Activated naive CD8-positive, alpha-beta T cell treated with anti-CD3 and anti-CD28 coated beads, Interleukin-2, amount 50 U/mL, for 24 hours (primary cell): ENCODE measurements around the gene DDX49.
"Not testable (repeated sequence)": the region's sequence is repeated elsewhere in the genome, so short reads cannot be mapped to it uniquely, and the experiment has no call there.

Experiments used
- ATAC-seq: fragments of 150-1000 bp; cut with Tn5 transposase; one replicate; pipeline ENCODE4 v1.10.0; 2021
- DNase-seq: peaks from one replicate; pipeline ENCODE4 v3.0.0; 2021
- H3K27ac Mint-ChIP-seq: one replicate; pipeline ENCODE4 v1.8.0; 2021; ENCODE audit warnings: mild to moderate bottlenecking, mixed read lengths
- H3K27me3 Mint-ChIP-seq: one replicate; pipeline ENCODE4 v1.8.0; 2021; ENCODE audit warnings: mixed read lengths
- H3K36me3 Mint-ChIP-seq: one replicate; pipeline ENCODE4 v1.8.0; 2021; ENCODE audit warnings: low read depth, mixed read lengths
- H3K4me1 Mint-ChIP-seq: one replicate; pipeline ENCODE4 v1.8.0; 2021; ENCODE audit warnings: mixed read lengths
- H3K4me3 Mint-ChIP-seq: one replicate; pipeline ENCODE4 v1.8.0; 2021; ENCODE audit warnings: mild to moderate bottlenecking, moderate library complexity, mixed read lengths
- H3K9me3 Mint-ChIP-seq: one replicate; pipeline ENCODE4 v1.8.0; 2021; ENCODE audit warnings: mixed read lengths

The DDX49 gene

GRCh38 chr19:18940769-18941627 lies 21.5 kb downstream of the DDX49 start, which contains the start of gene HOMER3:
TSS of gene HOMER3 (minus strand) at chr19:18941217. CDS start at chr19:18938982, 2,235 bp downstream.
- peak; percentile 79 for ATAC-seq
- Mint-ChIP-seq H3K27ac (no peak within 1 kb of the TSS), H3K4me3 (peak within 1 kb of the TSS; percentile 70), H3K36me3 (no peaks in the 10 kb centered on the region), H3K4me1 (peaks cover 5% of the 10 kb centered on the region), H3K9me3 (no peaks in the 10 kb centered on the region), H3K27me3 (peaks cover 33% of the 10 kb centered on the region)
- peak; percentile 85 for DNase-seq

DNA sequence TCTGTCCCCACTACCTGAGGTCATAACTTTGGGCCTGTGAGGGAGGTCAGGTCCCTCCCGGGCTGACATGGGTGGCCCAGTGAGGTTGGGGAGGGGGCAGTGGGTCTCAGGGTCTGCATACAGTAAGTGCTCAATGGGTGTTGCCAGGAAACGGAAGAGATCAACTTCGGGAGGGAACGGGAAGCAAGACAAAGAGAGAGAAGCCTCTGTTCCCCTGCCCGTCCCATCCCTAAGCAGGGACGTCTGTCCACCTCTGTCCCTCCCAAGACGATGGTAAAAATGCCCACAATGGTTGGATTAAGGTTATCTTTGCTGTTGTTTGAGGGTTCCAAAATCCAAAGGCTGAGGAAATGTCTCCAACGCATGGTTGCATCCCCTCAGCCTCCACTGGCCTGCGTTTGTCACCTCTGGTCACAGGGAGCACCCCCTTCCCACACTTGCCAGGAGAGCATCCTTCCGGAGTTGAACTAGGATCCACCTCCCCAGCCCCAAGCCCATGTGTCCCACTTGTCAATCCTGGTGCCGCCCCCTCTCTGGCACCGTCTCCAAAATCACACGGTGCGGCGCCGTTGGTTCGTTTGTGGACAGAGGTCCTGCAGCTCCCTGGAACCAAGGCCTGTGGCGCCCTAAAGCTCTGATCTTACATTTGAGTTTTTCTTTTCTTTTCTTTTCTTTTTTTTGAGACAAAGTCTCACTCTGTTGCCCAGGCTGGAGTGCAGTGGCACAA lies 22.3 kb downstream of the DDX49 start:
- ATAC-seq (no peak), DNase-seq (no peak)
- H3K36me3 Mint-ChIP-seq, result no peaks in the 10 kb centered on the region
- H3K27me3 Mint-ChIP-seq, result peaks cover 36% of the 10 kb centered on the region
- H3K9me3 Mint-ChIP-seq, result no peaks in the 10 kb centered on the region
- no peak overlapping the region for H3K27ac Mint-ChIP-seq
- H3K4me3 Mint-ChIP-seq, result peak overlapping the region; percentile 14
- peaks cover 5% of the 10 kb centered on the region for H3K4me1 Mint-ChIP-seq

DNA sequence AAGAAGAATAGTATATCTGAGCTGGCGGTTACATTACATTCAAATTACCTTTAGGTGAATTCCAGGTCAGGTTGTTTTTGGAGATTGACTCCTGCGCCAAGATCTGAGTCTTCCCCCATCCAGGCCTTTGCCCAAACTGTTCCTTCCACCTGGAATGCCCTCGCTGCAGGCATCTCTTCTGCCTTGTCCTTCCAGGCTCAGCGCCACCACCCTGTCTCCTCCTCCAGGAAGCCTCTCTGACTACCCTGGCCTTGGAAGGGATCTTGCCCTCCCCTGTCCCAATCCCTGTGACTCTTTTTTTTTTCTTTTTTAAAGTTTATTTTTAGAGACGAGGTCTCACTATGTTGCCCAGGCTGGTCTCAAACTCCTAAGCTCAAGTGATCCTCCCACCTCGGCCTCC lies 23.2 kb downstream of the DDX49 start:
- peaks cover 34% of the 10 kb centered on the region for H3K27me3 Mint-ChIP-seq
- H3K27ac Mint-ChIP-seq, result no peak overlapping the region
- no peak overlapping the region for H3K4me3 Mint-ChIP-seq

DNA sequence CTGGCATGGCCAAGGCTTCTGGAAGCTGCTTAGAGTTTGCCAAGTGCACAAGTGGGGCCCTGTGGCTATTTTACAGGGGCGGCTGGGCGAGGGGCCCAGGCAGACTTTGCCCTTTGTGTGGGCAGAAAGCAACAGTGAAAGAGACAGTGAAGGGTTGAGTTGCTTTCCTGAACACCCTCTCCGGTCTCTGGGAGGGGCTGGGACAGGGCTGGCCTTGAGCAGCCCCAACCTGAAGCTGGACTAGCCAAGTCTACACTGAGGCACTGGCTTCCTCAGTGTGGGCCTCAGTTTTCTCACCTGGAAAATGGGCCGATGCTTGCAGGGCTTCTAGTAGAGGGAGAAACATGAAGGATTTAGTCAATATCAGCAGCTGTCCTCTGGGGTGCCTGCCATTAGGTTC lies 23.9 kb downstream of the DDX49 start:
- Mint-ChIP-seq H3K9me3 (no peaks in the 10 kb centered on the region), H3K27me3 (peaks cover 34% of the 10 kb centered on the region), H3K27ac (no peak overlapping the region), H3K36me3 (no peaks in the 10 kb centered on the region), H3K4me3 (no peak overlapping the region), H3K4me1 (peaks cover 5% of the 10 kb centered on the region)
- DNase-seq, result no peak
- no peak for ATAC-seq

More for the DNA sequence above, 23.2 kb downstream of the DDX49 start:
- H3K36me3 Mint-ChIP-seq, result no peaks in the 10 kb centered on the region
- no peak for DNase-seq
- H3K9me3 Mint-ChIP-seq, result no peaks in the 10 kb centered on the region
- H3K4me1 Mint-ChIP-seq, result peaks cover 5% of the 10 kb centered on the region
- ATAC-seq, result no peak

- H3K4me1 Mint-ChIP-seq, result peaks cover 2% of the 10 kb centered on the region
- ATAC-seq (no peak), DNase-seq (no peak)
- H3K27me3 Mint-ChIP-seq, result peaks cover 22% of the 10 kb centered on the region
- H3K4me3 Mint-ChIP-seq, result no peak overlapping the region
- H3K9me3 Mint-ChIP-seq, result no peaks in the 10 kb centered on the region
- H3K27ac Mint-ChIP-seq, result no peak overlapping the region
- no peaks in the 10 kb centered on the region for H3K36me3 Mint-ChIP-seq
These were observed 25.8 kb downstream of the DDX49 start for GRCh38 chr19:18945297-18945696.

- no peak for ATAC-seq
- DNase-seq, result no peak
- Mint-ChIP-seq H3K27me3 (peaks cover 18% of the 10 kb centered on the region), H3K27ac (no peak overlapping the region), H3K4me1 (no peaks in the 10 kb centered on the region), H3K4me3 (no peak overlapping the region), H3K9me3 (no peaks in the 10 kb centered on the region), H3K36me3 (no peaks in the 10 kb centered on the region)
These were observed 26.8 kb downstream of the DDX49 start for GRCh38 chr19:18946335-18946734.

- DNase-seq (no peak), ATAC-seq (no peak)
- H3K27me3 Mint-ChIP-seq, result peaks cover 12% of the 10 kb centered on the region
These were observed 27.4 kb downstream of the DDX49 start for GRCh38 chr19:18946918-18947317.

DNA sequence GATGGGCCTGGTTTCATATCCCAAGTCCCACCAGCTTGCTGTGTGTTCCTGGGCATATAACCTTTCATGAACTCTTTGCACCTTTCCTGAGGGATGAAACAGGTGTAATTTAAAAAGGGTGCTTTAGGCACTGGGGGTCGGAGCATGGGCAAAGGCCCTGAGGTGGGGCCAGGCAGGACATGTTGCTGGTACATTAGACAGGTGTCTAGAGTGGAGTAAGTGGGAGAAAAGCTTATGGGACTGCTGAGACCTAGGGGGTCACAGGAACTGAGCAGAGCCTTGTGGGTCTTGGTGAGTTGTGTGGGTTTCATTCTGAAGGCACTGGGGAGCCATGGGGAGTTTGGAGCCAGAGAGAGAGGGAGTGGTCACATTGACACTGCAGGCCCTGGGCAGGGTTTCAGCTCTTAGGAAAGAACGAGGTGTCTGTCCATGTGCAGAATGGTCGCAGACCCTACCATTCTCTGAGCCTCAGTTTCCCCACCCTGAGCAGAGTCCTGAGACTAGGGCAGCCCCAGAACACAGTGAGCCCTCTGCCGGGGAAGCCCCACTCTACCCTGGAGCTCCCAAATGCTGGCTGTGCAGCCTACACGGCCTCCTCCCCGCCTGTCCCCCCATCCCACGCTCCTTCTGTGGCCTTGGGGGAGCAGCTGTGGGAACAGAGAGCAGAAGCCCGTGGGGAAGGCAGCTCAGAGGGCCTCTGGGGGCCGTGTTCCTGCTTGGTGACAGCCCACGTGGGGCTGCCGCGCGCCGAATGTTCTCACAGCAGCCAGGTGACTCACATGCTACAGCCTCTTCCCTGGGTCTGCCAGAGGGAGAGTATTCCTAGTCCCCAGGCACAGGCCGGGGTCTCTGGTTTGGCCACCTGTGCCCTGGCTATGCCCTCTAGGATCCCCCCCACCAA lies 28.8 kb downstream of the DDX49 start:
- no peak overlapping the region for H3K4me3 Mint-ChIP-seq
- H3K27me3 Mint-ChIP-seq, result peaks cover 5% of the 10 kb centered on the region
- H3K36me3 Mint-ChIP-seq, result no peaks in the 10 kb centered on the region
- no peak overlapping the region for H3K27ac Mint-ChIP-seq
- no peak for ATAC-seq
- no peak for DNase-seq
- H3K4me1 Mint-ChIP-seq, result no peaks in the 10 kb centered on the region
- H3K9me3 Mint-ChIP-seq, result no peaks in the 10 kb centered on the region

More at GRCh38 chr19:18946918-18947317, 27.4 kb downstream of the DDX49 start:
- H3K27ac Mint-ChIP-seq, result no peak overlapping the region
- H3K4me3 Mint-ChIP-seq, result no peak overlapping the region
- no peaks in the 10 kb centered on the region for H3K9me3 Mint-ChIP-seq
- H3K36me3 Mint-ChIP-seq, result no peaks in the 10 kb centered on the region
- no peaks in the 10 kb centered on the region for H3K4me1 Mint-ChIP-seq

GRCh38 chr19:18948976-18949356 lies 29.5 kb downstream of the DDX49 start:
- no peaks in the 10 kb centered on the region for H3K36me3 Mint-ChIP-seq
- H3K27ac Mint-ChIP-seq, result no peak overlapping the region
- DNase-seq (no peak), ATAC-seq (no peak)
- no peaks in the 10 kb centered on the region for H3K4me1 Mint-ChIP-seq
- H3K4me3 Mint-ChIP-seq, result no peak overlapping the region
- no peaks in the 10 kb centered on the region for H3K9me3 Mint-ChIP-seq
- peaks cover 5% of the 10 kb centered on the region for H3K27me3 Mint-ChIP-seq

DNA sequence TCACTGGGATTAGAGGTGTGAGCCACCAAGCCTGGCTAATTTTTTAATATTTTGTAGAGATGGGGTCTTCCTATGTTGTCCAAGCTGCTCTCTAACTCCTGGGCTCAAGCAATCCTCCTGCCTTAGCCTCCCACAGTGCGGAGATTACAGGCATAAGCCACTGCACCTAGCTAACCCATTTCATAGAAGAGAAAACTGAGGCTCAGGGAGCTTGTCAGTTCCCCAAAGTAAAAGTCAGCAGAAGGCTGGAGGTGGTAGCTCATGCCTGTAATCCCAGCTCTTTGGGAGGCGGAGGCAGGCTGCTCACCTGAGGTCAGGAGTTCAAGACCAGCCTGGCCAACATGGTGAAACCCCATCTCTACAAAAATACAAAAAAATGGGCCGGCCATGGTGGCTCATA lies 30.3 kb downstream of the DDX49 start:
- Mint-ChIP-seq H3K4me3 (no peak overlapping the region), H3K36me3 (no peaks in the 10 kb centered on the region), H3K9me3 (peaks cover 2% of the 10 kb centered on the region), H3K27me3 (peaks cover 5% of the 10 kb centered on the region), H3K27ac (no peak overlapping the region), H3K4me1 (no peaks in the 10 kb centered on the region)
- no peak for DNase-seq
- no peak for ATAC-seq

DNA sequence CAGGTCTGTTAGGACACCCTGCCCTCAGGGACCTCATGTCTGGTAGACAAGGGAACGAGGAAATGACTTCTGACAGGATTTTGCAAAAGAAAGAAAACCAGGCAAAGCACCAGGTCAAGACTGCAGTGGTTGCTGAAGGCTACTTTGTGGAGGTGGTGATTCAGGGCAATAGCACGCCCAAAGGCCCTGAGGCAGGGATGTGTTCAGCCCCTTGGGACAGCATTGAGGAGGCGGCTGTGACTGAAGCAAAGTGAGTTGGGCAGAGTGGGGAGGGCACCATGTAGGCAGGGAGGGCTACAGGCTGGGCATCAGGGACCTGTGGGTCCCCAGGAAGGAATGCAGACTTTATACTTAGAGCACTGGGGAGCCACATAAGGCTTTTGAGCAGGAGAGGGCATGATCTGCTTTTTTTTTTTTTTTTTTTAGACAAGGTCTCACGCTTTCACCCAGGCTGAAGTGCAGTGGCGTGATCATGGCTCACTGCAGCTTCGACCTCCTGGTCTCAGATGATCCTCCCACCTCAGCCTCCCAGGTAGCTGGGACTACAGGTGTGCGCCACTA lies 32.3 kb downstream of the DDX49 start:
- H3K27ac Mint-ChIP-seq, result no peak overlapping the region
- H3K9me3 Mint-ChIP-seq, result peaks cover 6% of the 10 kb centered on the region
- H3K27me3 Mint-ChIP-seq, result peaks cover 2% of the 10 kb centered on the region
- no peaks in the 10 kb centered on the region for H3K4me1 Mint-ChIP-seq
- no peaks in the 10 kb centered on the region for H3K36me3 Mint-ChIP-seq
- no peak overlapping the region for H3K4me3 Mint-ChIP-seq
- DNase-seq, result no peak
- no peak for ATAC-seq

DNA sequence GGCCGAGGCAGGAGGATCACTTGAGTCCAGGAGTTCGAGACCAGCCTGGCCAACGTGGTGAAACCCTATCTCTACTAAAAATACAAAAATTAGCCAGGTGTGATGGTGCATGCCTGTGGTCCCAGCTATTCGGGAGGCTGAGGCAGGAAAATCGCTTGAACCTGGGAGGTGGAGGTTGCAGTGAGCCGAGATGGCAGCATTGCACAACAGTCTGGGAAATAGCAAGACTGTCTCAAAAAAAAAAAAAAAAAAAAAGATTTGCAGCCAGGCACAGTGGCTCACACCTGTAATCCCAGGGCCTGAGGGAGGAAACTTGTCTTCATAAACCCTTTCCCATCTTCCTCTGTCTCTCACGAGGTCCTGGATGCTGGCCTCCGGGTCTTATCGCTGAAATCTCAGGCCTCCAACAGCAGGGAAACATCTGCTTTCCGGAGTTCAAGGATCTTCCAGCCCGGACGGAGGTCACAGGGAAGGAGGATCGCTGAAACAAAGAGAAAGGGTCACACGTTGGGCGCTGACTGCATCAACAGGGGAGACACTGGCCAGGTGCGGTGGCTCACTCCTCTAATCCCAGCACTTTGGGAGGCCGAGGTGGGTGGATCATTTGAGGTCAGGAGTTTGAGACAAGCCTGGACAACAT lies 33.0 kb downstream of the DDX49 start:
- not testable (repeated sequence) for H3K27me3 Mint-ChIP-seq, H3K36me3 Mint-ChIP-seq, H3K4me1 Mint-ChIP-seq, DNase-seq, ATAC-seq, H3K4me3 Mint-ChIP-seq, H3K27ac Mint-ChIP-seq, H3K9me3 Mint-ChIP-seq

- no peaks in the 10 kb centered on the region for H3K4me1 Mint-ChIP-seq
- H3K27ac Mint-ChIP-seq, result no peak overlapping the region
- peaks cover 6% of the 10 kb centered on the region for H3K9me3 Mint-ChIP-seq
- H3K27me3 Mint-ChIP-seq, result peaks cover 2% of the 10 kb centered on the region
- H3K4me3 Mint-ChIP-seq, result no peak overlapping the region
- DNase-seq (no peak), ATAC-seq (no peak)
- H3K36me3 Mint-ChIP-seq, result no peaks in the 10 kb centered on the region
These were observed 34.6 kb downstream of the DDX49 start for GRCh38 chr19:18954094-18954493.

- no peak overlapping the region for H3K27ac Mint-ChIP-seq
- no peak for ATAC-seq
- peaks cover 2% of the 10 kb centered on the region for H3K27me3 Mint-ChIP-seq
- no peaks in the 10 kb centered on the region for H3K4me1 Mint-ChIP-seq
- no peaks in the 10 kb centered on the region for H3K36me3 Mint-ChIP-seq
- no peak for DNase-seq
- H3K4me3 Mint-ChIP-seq, result no peak overlapping the region
- peaks cover 6% of the 10 kb centered on the region for H3K9me3 Mint-ChIP-seq
These were observed 35.5 kb downstream of the DDX49 start for GRCh38 chr19:18955042-18955441.
